ENCODE data around the gene KLF17. TPM values are rescaled to one million over a fixed set of nuclear protein-coding genes. Genes with fewer than 3 reads are reported as not detected.

KLF17 gene
- total RNA-seq, 1 experiment from 2014 or later = not detected

- H3K27me3 Mint-ChIP-seq (ENCODE audit: low read depth) = peaks cover 10% of the 10 kb centered on the region; the same call in 1 of the 2 replicates
- no peaks in the 10 kb centered on the region for H3K9me3 Mint-ChIP-seq
- POLR2A ChIA-PET = no interaction called here
- ATAC-seq = no peak
- CTCF ChIA-PET = interaction anchor here (1.2 kb wide), 1 partner anchor 17 kb away, joined by 4 read pairs; no protein-coding TSS in a partner anchor
- peaks cover 18% of the 10 kb centered on the region for H3K4me1 Mint-ChIP-seq
- no peak overlapping the region for H3K27ac Mint-ChIP-seq
- no peak overlapping the region for H3K4me3 Mint-ChIP-seq
- DNase-seq (ENCODE audit: low spot score) = no peak
- no peaks in the 10 kb centered on the region for H3K36me3 Mint-ChIP-seq
- no peak for TF ChIP-seq KAT7 (CRISPR knock-in tag; IDR thresholded peaks at IDR 0.05; ENCODE audit: borderline replicate concordance)
Measured at GRCh38 chr1:44151332-44151731, 32.7 kb downstream of the KLF17 start.

GRCh38 chr1:44151808-44152207 lies 33.2 kb downstream of the KLF17 start:
- H3K36me3 Mint-ChIP-seq = no peaks in the 10 kb centered on the region
- H3K4me1 Mint-ChIP-seq = peaks cover 18% of the 10 kb centered on the region
- TF ChIP-seq ZBTB43 (CRISPR knock-in tag; IDR thresholded peaks at IDR 0.05) (no peak), ATF3 (CRISPR knock-in tag; conservative IDR thresholded peaks at IDR 0.05) (no peak), GABPB1 (CRISPR knock-in tag; IDR thresholded peaks at IDR 0.05) (no peak), ZNF219 (CRISPR knock-in tag; IDR thresholded peaks at IDR 0.05; ENCODE audit: borderline replicate concordance) (no peak), SMAD4 (CRISPR knock-in tag; IDR thresholded peaks at IDR 0.05) (no peak), ELF4 (CRISPR knock-in tag; IDR thresholded peaks at IDR 0.05; ENCODE audit: low read depth) (no peak), TEAD1 (CRISPR knock-in tag; IDR thresholded peaks at IDR 0.05) (no peak), ZNF423 (CRISPR knock-in tag; IDR thresholded peaks at IDR 0.05) (no peak), ZBTB21 (CRISPR knock-in tag; IDR thresholded peaks at IDR 0.05; ENCODE audit: borderline replicate concordance) (no peak), MAX (CRISPR knock-in tag; IDR thresholded peaks at IDR 0.05) (no peak), ZNF281 (CRISPR knock-in tag; IDR thresholded peaks at IDR 0.05) (no peak), USF1 (CRISPR knock-in tag; IDR thresholded peaks at IDR 0.05) (no peak), ATF2 (CRISPR knock-in tag; IDR thresholded peaks at IDR 0.05; ENCODE audit: borderline replicate concordance, low read depth) (no peak), MYBL2 (CRISPR knock-in tag; IDR thresholded peaks at IDR 0.05) (no peak)
- DNase-seq (ENCODE audit: low spot score) (no peak), ATAC-seq (no peak)
- H3K4me3 Mint-ChIP-seq = no peak overlapping the region
- ChIA-PET CTCF (interaction anchor here (1.2 kb wide), 1 partner anchor 17 kb away, joined by 4 read pairs; no protein-coding TSS in a partner anchor), POLR2A (no interaction called here)
- H3K27me3 Mint-ChIP-seq (ENCODE audit: low read depth) = peaks cover 10% of the 10 kb centered on the region; the same call in 1 of the 2 replicates
- no peak overlapping the region for H3K27ac Mint-ChIP-seq
- H3K9me3 Mint-ChIP-seq = no peaks in the 10 kb centered on the region

- ChIA-PET POLR2A (no interaction called here), CTCF (no interaction called here)
- no peak overlapping the region for H3K27ac Mint-ChIP-seq
- no peaks in the 10 kb centered on the region for H3K9me3 Mint-ChIP-seq
- H3K4me3 Mint-ChIP-seq = no peak overlapping the region
- no peak for DNase-seq (ENCODE audit: low spot score)
- ATAC-seq = no peak
- no peaks in the 10 kb centered on the region for H3K36me3 Mint-ChIP-seq
- peaks cover 10% of the 10 kb centered on the region; the same call in 1 of the 2 replicates for H3K27me3 Mint-ChIP-seq (ENCODE audit: low read depth)
- H3K4me1 Mint-ChIP-seq = peaks cover 18% of the 10 kb centered on the region
- TF ChIP-seq CDX4 (CRISPR knock-in tag; IDR thresholded peaks at IDR 0.05; ENCODE audit: borderline replicate concordance) (no peak), OVOL2 (CRISPR knock-in tag; IDR thresholded peaks at IDR 0.05; ENCODE audit: borderline replicate concordance) (no peak), ELF4 (CRISPR knock-in tag; IDR thresholded peaks at IDR 0.05; ENCODE audit: low read depth) (no peak), ZNF232 (CRISPR knock-in tag; IDR thresholded peaks at IDR 0.05) (no peak), ZNF425 (CRISPR knock-in tag; conservative IDR thresholded peaks at IDR 0.05) (no peak)
Measured at GRCh38 chr1:44152692-44153091, 34.1 kb downstream of the KLF17 start.

Data from WTC11 (cell line).